SK-N-SH (cell line): ENCODE measurements around the gene BHMT.

ENCODE experiments used
- EP300 ChIP-seq, 2 experiments: IDR thresholded peaks; 2 replicates each; pipeline versions ENCODE4 v1.4.0 to v1.6.1; 2012; ENCODE audit warnings: borderline replicate concordance in 1 of 2, low read depth in 1 of 2, low read length in 1 of 2
- FOXJ3 ChIP-seq: sonication (generic); formaldehyde crosslinking; IDR thresholded peaks from 2 replicates; pipeline ENCODE4 v1.5.1; 2020; ENCODE audit warnings: mild to moderate bottlenecking, missing genetic modification reagents
- FOXM1 ChIP-seq: IDR thresholded peaks from 2 replicates; pipeline ENCODE4 v1.4.0; 2012; ENCODE audit warnings: low read depth, mild to moderate bottlenecking
- GABPA ChIP-seq: IDR thresholded peaks from 2 replicates; pipeline ENCODE4 v1.4.0; 2012; ENCODE audit warnings: low read depth, mild to moderate bottlenecking
- POLR2AphosphoS5 ChIP-seq: IDR thresholded peaks from 2 replicates; pipeline ENCODE4 v1.6.1; 2012; ENCODE audit warnings: low read depth, low read length
- RAD21 ChIP-seq: IDR thresholded peaks from 2 replicates; pipeline ENCODE4 v1.6.1; 2012; ENCODE audit warnings: mild to moderate bottlenecking, low read length
- RFX5 ChIP-seq: IDR thresholded peaks from 2 replicates; pipeline ENCODE4 v1.6.1; 2012; ENCODE audit warnings: mild to moderate bottlenecking, improper control_type of control experiment, low read length
- TAF1 ChIP-seq: IDR thresholded peaks from 2 replicates; pipeline ENCODE4 v1.6.1; 2012; ENCODE audit warnings: low read depth, mild to moderate bottlenecking, low read length, moderate library complexity, borderline replicate concordance
- TEAD4 ChIP-seq: IDR thresholded peaks from 2 replicates; pipeline ENCODE4 v1.4.0; 2012; ENCODE audit warnings: mild to moderate bottlenecking, borderline replicate concordance; ENCODE audit not compliant: insufficient read depth
- TF ChIP-seq, protein P1 (sequence below): fragments of 200-600 bp; sonication (generic); IDR thresholded peaks from 2 replicates; pipeline ENCODE4 v1.6.1; 2017; ENCODE audit warnings: antibody characterized with exemption, mild to moderate bottlenecking, moderate library complexity
- TF ChIP-seq, protein P2 (sequence below): IDR thresholded peaks from 2 replicates; pipeline ENCODE4 v1.6.1; 2012; ENCODE audit warnings: mild to moderate bottlenecking, low read depth, low read length, moderate library complexity

DNA sequence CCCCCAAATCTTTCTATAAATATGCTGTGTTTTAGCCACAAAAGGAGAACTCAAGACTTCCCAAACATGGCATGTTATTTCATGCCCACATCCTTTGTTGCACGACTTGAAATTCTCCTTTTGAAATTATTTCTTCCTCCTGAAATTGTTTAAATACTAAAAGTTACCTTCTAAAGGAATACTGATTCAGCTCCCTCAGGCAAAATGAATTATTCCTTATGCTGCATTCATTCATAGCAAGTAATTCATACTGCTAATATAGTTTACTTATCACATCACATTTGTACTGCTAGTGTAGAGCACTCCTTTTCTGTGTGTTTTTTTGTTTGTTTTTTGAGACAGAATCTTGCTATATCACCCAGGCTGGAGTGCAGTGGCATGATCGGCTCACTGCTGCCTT lies 45.7 kb downstream of the BHMT start:
- TF ChIP-seq, protein P1, sequence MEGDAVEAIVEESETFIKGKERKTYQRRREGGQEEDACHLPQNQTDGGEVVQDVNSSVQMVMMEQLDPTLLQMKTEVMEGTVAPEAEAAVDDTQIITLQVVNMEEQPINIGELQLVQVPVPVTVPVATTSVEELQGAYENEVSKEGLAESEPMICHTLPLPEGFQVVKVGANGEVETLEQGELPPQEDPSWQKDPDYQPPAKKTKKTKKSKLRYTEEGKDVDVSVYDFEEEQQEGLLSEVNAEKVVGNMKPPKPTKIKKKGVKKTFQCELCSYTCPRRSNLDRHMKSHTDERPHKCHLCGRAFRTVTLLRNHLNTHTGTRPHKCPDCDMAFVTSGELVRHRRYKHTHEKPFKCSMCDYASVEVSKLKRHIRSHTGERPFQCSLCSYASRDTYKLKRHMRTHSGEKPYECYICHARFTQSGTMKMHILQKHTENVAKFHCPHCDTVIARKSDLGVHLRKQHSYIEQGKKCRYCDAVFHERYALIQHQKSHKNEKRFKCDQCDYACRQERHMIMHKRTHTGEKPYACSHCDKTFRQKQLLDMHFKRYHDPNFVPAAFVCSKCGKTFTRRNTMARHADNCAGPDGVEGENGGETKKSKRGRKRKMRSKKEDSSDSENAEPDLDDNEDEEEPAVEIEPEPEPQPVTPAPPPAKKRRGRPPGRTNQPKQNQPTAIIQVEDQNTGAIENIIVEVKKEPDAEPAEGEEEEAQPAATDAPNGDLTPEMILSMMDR, result no peak
- no peak for TF ChIP-seq RAD21
- TF ChIP-seq, protein P2, sequence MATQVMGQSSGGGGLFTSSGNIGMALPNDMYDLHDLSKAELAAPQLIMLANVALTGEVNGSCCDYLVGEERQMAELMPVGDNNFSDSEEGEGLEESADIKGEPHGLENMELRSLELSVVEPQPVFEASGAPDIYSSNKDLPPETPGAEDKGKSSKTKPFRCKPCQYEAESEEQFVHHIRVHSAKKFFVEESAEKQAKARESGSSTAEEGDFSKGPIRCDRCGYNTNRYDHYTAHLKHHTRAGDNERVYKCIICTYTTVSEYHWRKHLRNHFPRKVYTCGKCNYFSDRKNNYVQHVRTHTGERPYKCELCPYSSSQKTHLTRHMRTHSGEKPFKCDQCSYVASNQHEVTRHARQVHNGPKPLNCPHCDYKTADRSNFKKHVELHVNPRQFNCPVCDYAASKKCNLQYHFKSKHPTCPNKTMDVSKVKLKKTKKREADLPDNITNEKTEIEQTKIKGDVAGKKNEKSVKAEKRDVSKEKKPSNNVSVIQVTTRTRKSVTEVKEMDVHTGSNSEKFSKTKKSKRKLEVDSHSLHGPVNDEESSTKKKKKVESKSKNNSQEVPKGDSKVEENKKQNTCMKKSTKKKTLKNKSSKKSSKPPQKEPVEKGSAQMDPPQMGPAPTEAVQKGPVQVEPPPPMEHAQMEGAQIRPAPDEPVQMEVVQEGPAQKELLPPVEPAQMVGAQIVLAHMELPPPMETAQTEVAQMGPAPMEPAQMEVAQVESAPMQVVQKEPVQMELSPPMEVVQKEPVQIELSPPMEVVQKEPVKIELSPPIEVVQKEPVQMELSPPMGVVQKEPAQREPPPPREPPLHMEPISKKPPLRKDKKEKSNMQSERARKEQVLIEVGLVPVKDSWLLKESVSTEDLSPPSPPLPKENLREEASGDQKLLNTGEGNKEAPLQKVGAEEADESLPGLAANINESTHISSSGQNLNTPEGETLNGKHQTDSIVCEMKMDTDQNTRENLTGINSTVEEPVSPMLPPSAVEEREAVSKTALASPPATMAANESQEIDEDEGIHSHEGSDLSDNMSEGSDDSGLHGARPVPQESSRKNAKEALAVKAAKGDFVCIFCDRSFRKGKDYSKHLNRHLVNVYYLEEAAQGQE, result no peak
- no peak for TF ChIP-seq POLR2AphosphoS5
- TF ChIP-seq GABPA, result no peak
- TF ChIP-seq TAF1, result no peak
- TF ChIP-seq TEAD4, result no peak
- no peak for TF ChIP-seq FOXM1
- no peak for TF ChIP-seq FOXJ3 (CRISPR knock-in tag)
- no peak for TF ChIP-seq EP300 (IDR thresholded peaks at IDR 0.05; ENCODE audit: borderline replicate concordance in 1 of 2, low read depth in 1 of 2, low read length in 1 of 2)
- TF ChIP-seq RFX5, result no peak
